ENCODE measurements around the gene DCC. TPM values are rescaled to one million over a fixed set of nuclear protein-coding genes. Genes with fewer than 3 reads are reported as not detected.

DCC gene
- total RNA-seq, 1 experiment from 2014 or later = not detected

- Histone ChIP-seq H3K4me1 (ENCODE audit: insufficient read depth, low read length) (no peaks in the 10 kb centered on the region), H3K27me3 (ENCODE audit: low read length) (no peaks in the 10 kb centered on the region), H3K9me3 (ENCODE audit: low read length) (no peaks in the 10 kb centered on the region), H3K36me3 (ENCODE audit: low read depth, low read length) (no peaks in the 10 kb centered on the region), H4K20me1 (ENCODE audit: low read length) (no peaks in the 10 kb centered on the region), H3K9me2 (replicated peaks; ENCODE audit: low read length) (no peaks in the 10 kb centered on the region), H3K27ac (ENCODE audit: low read length) (no peak overlapping the region), H3K4me3 (ENCODE audit: low read length) (no peak overlapping the region), H3K9ac (ENCODE audit: low read length) (no peak overlapping the region), H3K4me2 (ENCODE audit: low read length) (no peak overlapping the region), H3F3A (ENCODE audit: low read length, unreplicated experiment) (no peaks in the 10 kb centered on the region), H2AFZ (ENCODE audit: low read length) (no peak overlapping the region), H3K79me2 (ENCODE audit: low read length) (no peaks in the 10 kb centered on the region)
- no TSS peak for BruUV-seq (replicated peaks)
- ChIA-PET CTCF (no interaction called here), POLR2A (ENCODE audit: unreplicated experiment) (no interaction called here)
- DNase-seq (no peak), ATAC-seq (no peak)
- TF ChIP-seq EZH2phosphoT487 (IDR thresholded peaks at IDR 0.05; ENCODE audit: borderline replicate concordance, low read length) (no peak), EZH2 (IDR thresholded peaks at IDR 0.05; ENCODE audit: low read length, unreplicated experiment) (no peak), CTCF (conservative IDR thresholded peaks at IDR 0.05; ENCODE audit: low read depth, low read length) (no peak)
- intact Hi-C loops (cut with micrococcal nuclease) = no loop called here
Observed at GRCh38 chr18:52311331-52311730, 28.7 kb upstream of the DCC start.

GRCh38 chr18:52312346-52312745 lies 27.7 kb upstream of the DCC start:
- no peak overlapping the region for H3K9ac ChIP-seq (ENCODE audit: low read length)
- H3K27ac ChIP-seq (ENCODE audit: low read length) = no peak overlapping the region
- H3K79me2 ChIP-seq (ENCODE audit: low read length) = no peaks in the 10 kb centered on the region
- ChIA-PET POLR2A (ENCODE audit: unreplicated experiment) (no interaction called here), CTCF (no interaction called here)
- H3K9me2 ChIP-seq (replicated peaks; ENCODE audit: low read length) = no peaks in the 10 kb centered on the region
- no peaks in the 10 kb centered on the region for H4K20me1 ChIP-seq (ENCODE audit: low read length)
- TF ChIP-seq CTCF (conservative IDR thresholded peaks at IDR 0.05; ENCODE audit: low read depth, low read length) = no peak
- no peak for TF ChIP-seq EZH2 (IDR thresholded peaks at IDR 0.05; ENCODE audit: low read length, unreplicated experiment)
- TF ChIP-seq EZH2phosphoT487 (IDR thresholded peaks at IDR 0.05; ENCODE audit: borderline replicate concordance, low read length) = no peak
- no peaks in the 10 kb centered on the region for H3K36me3 ChIP-seq (ENCODE audit: low read depth, low read length)
- no peaks in the 10 kb centered on the region for H3K27me3 ChIP-seq (ENCODE audit: low read length)
- H2AFZ ChIP-seq (ENCODE audit: low read length) = no peak overlapping the region
- intact Hi-C loops (cut with micrococcal nuclease) = no loop called here
- no peaks in the 10 kb centered on the region for H3K9me3 ChIP-seq (ENCODE audit: low read length)
- BruUV-seq (replicated peaks) = no TSS peak
- ATAC-seq (peak; percentile 29; the same call in 1 of the 2 replicates), DNase-seq (peak; percentile 16)
- H3K4me1 ChIP-seq (ENCODE audit: insufficient read depth, low read length) = no peaks in the 10 kb centered on the region
- H3K4me2 ChIP-seq (ENCODE audit: low read length) = no peak overlapping the region
- H3K4me3 ChIP-seq (ENCODE audit: low read length) = no peak overlapping the region
- no peaks in the 10 kb centered on the region for H3F3A ChIP-seq (ENCODE audit: low read length, unreplicated experiment)

GRCh38 chr18:52313213-52313612 lies 26.8 kb upstream of the DCC start:
- intact Hi-C loops (cut with micrococcal nuclease) = no loop called here
- Histone ChIP-seq H4K20me1 (ENCODE audit: low read length) (no peaks in the 10 kb centered on the region), H2AFZ (ENCODE audit: low read length) (no peak overlapping the region), H3K27me3 (ENCODE audit: low read length) (no peaks in the 10 kb centered on the region), H3K9me2 (replicated peaks; ENCODE audit: low read length) (no peaks in the 10 kb centered on the region), H3K79me2 (ENCODE audit: low read length) (no peaks in the 10 kb centered on the region), H3K9ac (ENCODE audit: low read length) (no peak overlapping the region), H3K27ac (ENCODE audit: low read length) (no peak overlapping the region), H3F3A (ENCODE audit: low read length, unreplicated experiment) (no peaks in the 10 kb centered on the region), H3K4me1 (ENCODE audit: insufficient read depth, low read length) (no peaks in the 10 kb centered on the region), H3K4me3 (ENCODE audit: low read length) (no peak overlapping the region), H3K9me3 (ENCODE audit: low read length) (no peaks in the 10 kb centered on the region), H3K4me2 (ENCODE audit: low read length) (no peak overlapping the region), H3K36me3 (ENCODE audit: low read depth, low read length) (no peaks in the 10 kb centered on the region)
- ATAC-seq (no peak), DNase-seq (peak; percentile 14)
- ChIA-PET POLR2A (ENCODE audit: unreplicated experiment) (no interaction called here), CTCF (no interaction called here)
- BruUV-seq (replicated peaks) = no TSS peak
- TF ChIP-seq EZH2phosphoT487 (IDR thresholded peaks at IDR 0.05; ENCODE audit: borderline replicate concordance, low read length) (no peak), CTCF (conservative IDR thresholded peaks at IDR 0.05; ENCODE audit: low read depth, low read length) (no peak), EZH2 (IDR thresholded peaks at IDR 0.05; ENCODE audit: low read length, unreplicated experiment) (no peak)

Data from PC-3 (cell line).